ENCODE results near the gene ASB2.

The ASB2 gene

GRCh38 chr14:93977790-93978581 is 1.6 kb upstream of the ASB2 start:
- DNase-seq, result peak; percentile 86

GRCh38 chr14:93977171-93977570 is 801 bp upstream of the ASB2 start:
- no peak for DNase-seq

- no peak for DNase-seq
Measured at GRCh38 chr14:93975791-93976476, 436 bp downstream of the ASB2 start.

DNA sequence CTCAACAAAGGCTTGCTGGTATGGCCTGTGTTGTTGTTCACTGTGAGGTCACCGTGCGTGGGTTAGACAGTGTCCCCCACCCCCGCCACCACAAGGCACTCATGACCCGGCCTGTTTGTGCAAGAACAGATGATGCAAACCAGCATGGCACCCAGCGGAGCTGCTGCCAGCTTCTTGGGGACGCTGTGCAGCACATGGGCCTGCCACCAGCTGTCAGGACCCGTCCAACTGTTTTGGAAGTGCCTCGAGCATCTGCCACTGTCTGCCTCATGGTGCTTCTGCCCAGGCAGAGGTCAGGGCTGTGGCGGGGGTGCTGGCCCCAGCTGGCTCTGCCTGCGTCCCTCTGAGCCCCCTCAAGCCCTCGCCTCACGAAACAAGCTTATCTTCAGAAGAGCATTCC is 1.5 kb downstream of the ASB2 start:
- DNase-seq, result no peak

DNA sequence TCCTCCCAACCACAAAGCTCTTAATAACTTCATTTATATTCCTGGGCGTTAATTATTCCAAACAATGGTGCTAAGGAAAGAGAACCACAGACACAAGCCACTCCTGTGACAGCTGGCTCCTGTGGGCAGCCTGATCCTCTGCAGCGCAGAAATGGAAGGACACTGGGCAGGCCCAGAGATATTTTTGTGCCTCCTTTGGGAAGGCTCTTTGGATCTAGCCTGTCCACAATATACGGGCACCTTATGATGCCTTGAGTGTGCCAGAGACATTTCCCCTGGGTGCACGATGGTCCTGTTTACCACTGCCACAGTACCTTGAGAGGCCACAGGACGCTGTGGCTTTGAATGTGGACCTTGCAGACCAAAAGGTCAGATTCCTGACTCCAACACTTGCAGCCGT is 2.1 kb downstream of the ASB2 start:
- no peak for DNase-seq

DNA sequence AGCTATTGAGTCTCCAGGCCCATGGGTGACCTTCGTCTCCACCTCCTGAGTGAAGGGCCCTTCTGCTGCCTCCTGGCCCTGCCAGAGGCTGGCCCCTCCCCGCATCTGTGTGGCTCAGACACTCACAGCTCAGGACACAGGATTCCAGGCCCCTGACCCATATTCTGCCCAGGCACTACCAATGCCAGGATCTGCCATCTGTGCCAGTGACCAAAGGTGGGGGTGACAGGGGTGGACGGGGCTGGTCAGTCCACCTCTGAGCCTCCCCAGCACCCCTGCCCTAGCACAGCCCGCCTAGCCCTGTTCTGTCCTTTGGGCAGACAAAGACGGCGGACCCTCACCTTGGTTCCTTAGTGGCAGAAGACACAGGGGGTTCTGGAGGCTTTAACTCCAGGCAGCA is 2.8 kb downstream of the ASB2 start:
- no peak for DNase-seq

DNA sequence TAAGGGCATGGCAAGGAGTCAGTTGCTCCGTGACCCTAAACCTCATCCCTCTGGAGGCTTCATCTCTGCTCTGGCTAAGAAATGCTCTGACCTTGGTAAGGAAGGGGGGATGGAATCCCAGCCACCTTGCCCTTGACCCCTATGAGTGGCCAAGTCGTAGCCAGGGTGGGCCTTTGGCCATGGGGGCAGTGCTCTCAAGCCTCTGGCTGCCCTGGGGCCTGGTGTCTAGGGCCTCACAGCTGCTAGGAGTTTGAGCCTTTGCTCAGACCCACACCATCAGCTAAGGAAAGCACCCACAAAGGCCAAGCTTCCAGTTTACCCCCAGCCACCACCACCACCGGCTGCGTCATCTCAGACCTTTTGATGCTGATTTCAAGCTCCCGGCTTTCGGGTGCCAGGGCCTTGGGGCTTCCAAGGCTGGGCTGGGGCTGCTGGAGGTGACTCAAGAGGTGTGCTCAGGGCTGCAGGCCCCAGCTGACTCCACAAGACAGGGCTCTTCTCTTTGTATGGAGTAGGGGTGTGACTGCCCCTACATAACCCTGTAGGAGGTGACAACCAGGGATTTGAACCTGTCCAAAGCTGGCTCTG is 3.7 kb downstream of the ASB2 start:
- DNase-seq, result no peak

- DNase-seq, result no peak
Measured at GRCh38 chr14:93971635-93972027, 4.7 kb downstream of the ASB2 start.

- DNase-seq, result peak; percentile 28
Measured at GRCh38 chr14:93970965-93971634, 5.3 kb downstream of the ASB2 start.

- DNase-seq, result peak; percentile 74
Measured at GRCh38 chr14:93970585-93970964, 5.8 kb downstream of the ASB2 start.

DNA sequence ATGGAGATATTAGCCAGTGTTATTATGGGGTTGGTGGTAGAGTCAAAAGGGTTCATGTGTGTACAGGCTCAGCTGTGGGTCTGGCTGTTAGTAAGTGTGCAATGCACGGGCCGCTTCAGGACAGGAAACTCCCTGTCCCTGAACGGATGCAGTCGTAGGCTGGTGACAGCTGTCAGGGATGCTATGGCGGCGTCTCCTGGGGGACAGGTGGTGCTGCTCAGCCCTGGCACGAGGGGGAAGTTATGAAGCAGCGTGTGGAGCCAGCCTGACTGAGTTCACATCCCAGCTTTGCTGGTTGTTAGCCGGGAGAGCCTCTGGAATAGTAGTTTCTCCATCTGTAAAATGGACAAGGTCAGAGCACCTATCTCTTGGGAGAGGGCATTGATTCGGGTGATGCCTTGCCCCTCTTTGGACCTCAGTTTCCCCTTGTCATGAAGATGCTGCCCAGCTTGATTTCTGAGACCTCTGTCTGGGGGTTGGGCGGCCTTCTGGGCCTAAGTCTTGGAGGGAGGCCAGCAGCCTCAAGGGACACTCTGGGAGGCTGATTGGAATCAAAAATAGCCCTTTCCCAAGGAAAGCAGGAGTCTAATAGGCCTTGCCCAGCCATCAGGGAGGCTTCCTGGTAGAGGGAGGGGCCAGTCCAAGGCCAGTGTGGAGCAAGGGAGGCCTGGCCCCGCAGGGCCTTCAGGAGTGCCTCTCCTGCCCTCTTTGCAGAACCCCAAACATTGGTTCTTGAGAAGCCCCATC is 7.1 kb downstream of the ASB2 start:
- DNase-seq, result no peak

GRCh38 chr14:93967637-93968250 is 8.6 kb downstream of the ASB2 start:
- no peak for DNase-seq

DNA sequence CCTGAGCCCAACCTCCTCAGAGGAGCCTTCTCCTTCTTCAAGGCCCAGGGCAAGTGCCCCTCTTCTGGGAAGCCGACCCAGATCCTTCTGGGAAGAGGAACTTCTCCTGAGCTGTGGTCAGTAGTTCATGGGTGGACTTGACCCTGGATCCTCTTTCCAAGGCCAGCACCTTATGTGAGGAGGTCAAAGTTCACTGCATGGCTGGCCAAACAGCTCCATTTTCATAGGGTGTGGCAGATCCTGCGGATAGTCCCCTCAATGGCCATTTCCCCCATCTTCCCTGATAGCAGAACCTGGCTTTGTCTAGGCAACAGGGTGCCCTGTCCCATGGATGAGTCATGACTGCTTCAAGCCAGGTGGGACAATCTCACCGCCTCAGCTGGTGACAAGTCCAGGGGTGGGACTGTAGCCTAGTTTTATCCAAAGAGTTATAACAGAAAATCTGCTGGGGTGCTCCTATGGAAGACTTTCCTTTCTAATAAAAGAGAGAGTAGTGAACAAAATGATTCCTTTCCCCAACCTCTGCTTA is 10.4 kb downstream of the ASB2 start:
- no peak for DNase-seq

GRCh38 chr14:93965287-93965821 is 11.0 kb downstream of the ASB2 start:
- no peak for DNase-seq

DNA sequence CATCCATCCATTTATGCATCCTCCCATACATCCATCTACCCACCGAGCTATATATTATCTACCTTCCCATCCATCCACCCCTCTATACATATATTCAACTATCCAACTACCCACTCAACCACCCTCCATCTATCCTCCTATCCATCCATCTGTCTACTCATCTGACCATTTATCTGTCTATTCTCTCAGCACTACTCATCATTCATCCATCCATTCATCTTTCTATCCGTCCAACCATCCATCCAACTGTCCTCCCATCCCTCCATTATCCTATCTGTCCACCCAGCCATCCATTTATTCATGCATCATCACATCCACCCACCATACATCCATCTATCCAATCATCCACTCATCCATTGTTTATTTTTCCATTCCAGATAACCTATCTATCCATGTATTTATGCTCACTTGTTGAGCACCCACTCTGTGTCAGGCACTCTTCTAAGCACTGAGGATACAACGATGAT is 11.5 kb downstream of the ASB2 start:
- DNase-seq, result no peak

GRCh38 chr14:93964281-93964680 is 12.1 kb downstream of the ASB2 start:
- no peak for DNase-seq

- DNase-seq, result no peak
Measured at GRCh38 chr14:93963692-93964091, 12.7 kb downstream of the ASB2 start.

DNA sequence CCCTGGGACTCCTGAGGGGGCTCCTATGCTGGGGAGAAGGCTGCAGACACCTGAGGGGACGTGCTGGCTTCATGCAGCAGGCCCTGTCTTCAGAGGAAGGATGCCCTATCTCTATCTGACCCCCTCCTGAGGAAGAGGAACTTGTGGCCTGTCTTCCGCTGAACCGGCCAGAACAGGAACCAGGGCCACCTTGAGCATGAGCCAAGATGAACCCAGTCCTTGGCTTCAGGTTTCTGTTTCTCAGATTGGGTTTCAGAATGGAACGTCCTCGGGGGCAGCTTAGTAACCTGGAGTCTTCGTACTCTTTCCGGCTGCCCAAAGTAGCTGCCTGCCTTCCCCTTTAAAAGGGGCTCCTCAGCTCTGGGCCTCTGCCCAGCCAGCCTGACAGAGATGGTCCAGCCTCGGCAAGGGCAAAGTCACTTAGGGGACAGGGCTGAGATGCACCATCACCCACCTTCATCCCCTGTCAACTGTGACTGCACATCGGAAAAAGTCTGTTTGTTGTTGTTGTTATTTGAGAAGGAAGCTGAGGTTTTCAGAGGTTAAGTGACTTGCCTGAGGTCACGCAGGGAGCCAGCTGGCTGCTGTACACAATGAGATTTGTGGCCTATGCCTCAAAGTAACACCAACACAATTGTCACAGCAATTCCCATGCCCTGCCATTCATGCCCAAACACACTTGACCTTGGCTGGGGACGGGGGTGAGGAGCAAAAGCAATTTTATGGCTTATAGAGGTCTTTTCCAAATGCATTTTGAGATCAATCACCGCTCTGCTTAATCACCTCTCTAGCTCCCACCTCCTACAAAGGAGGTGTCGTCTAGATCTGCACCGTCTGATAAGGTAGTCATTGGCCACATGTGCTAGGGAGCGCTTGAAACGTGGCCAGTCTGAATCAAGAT is 13.4 kb downstream of the ASB2 start:
- peak; percentile 69 for DNase-seq

DNA sequence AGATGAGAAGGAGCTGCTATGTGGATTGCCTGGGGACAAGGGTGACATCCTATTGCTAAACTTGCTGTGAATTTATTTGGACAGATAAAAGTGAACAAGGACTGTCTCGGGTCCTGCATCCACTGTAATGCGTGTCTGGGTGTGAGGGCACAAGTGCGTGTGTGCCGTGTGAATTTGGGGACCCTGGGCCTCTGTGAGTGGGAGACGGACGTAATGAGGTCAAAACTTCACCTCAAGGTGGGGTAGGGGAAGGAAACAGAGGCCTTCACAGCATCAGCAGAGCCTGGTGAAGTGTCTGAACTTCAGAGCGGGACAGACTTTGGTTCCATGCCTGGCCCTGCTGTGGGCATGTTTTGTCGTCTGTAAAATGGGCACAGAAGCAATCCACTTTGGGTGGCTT is 14.8 kb downstream of the ASB2 start:
- DNase-seq, result no peak

- DNase-seq, result no peak
Measured at GRCh38 chr14:93960774-93961438, 15.5 kb downstream of the ASB2 start.

All from CD4-positive, alpha-beta T cell treated with Interleukin-4 for 4 hours (primary cell).